ENCODE results near the gene ALG12. TPM values are rescaled to one million over a fixed set of nuclear protein-coding genes. Genes with fewer than 3 reads are reported as not detected.

Gene ALG12
- total and polyA plus RNA-seq, 2 of the 13 experiments (the other 11 are each of a cell fraction or from before 2014, with no cell fraction given): 7.8 to 15.8 TPM

DNA sequence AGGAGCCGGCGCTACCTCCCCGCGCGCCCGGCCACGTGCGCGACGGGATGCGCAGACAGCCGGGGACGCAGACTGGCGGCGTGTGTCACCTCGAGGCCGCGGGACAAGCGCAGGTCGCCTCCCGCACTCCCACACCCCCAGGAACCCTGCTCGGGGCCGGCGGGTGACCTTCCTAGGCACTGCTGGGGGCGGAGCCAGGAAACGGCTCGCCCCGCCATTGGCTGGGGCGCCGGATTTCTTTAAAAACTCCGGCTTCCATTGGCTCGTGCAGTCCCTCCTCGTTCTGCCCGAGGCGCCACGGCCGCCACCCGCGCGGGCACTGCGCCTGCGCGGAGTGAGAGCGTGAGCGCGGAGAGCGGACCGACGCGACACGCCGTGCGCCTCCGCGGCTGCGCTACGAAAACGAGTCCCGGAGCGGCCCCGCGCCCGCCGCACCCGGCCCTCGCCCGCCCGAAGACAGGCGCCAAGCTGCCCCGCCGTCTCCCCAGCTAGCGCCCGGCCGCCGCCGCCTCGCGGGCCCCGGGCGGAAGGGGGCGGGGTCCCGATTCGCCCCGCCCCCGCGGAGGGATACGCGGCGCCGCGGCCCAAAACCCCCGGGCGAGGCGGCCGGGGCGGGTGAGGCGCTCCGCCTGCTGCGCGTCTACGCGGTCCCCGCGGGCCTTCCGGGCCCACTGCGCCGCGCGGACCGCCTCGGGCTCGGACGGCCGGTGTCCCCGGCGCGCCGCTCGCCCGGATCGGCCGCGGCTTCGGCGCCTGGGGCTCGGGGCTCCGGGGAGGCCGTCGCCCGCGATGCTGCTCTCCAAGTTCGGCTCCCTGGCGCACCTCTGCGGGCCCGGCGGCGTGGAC, 42.1 kb upstream of the ALG12 start, which contains the start of gene PIM3 (continued):
- TF ChIP-seq, protein P1, sequence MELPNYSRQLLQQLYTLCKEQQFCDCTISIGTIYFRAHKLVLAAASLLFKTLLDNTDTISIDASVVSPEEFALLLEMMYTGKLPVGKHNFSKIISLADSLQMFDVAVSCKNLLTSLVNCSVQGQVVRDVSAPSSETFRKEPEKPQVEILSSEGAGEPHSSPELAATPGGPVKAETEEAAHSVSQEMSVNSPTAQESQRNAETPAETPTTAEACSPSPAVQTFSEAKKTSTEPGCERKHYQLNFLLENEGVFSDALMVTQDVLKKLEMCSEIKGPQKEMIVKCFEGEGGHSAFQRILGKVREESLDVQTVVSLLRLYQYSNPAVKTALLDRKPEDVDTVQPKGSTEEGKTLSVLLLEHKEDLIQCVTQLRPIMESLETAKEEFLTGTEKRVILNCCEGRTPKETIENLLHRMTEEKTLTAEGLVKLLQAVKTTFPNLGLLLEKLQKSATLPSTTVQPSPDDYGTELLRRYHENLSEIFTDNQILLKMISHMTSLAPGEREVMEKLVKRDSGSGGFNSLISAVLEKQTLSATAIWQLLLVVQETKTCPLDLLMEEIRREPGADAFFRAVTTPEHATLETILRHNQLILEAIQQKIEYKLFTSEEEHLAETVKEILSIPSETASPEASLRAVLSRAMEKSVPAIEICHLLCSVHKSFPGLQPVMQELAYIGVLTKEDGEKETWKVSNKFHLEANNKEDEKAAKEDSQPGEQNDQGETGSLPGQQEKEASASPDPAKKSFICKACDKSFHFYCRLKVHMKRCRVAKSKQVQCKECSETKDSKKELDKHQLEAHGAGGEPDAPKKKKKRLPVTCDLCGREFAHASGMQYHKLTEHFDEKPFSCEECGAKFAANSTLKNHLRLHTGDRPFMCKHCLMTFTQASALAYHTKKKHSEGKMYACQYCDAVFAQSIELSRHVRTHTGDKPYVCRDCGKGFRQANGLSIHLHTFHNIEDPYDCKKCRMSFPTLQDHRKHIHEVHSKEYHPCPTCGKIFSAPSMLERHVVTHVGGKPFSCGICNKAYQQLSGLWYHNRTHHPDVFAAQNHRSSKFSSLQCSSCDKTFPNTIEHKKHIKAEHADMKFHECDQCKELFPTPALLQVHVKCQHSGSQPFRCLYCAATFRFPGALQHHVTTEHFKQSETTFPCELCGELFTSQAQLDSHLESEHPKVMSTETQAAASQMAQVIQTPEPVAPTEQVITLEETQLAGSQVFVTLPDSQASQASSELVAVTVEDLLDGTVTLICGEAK (IDR thresholded peaks at IDR 0.05): no peak
- TF ChIP-seq, protein P1 (CRISPR knock-in tag; IDR thresholded peaks at IDR 0.05): no peak
- TF ChIP-seq ZMYM3 (CRISPR knock-in tag; IDR thresholded peaks at IDR 0.05) (no peak), HMG20B (CRISPR knock-in tag; conservative IDR thresholded peaks at IDR 0.05) (peak; percentile 50; the same call in 1 of the 2 replicates), SRSF9 (IDR thresholded peaks at IDR 0.05; ENCODE audit: borderline replicate concordance, insufficient read depth, low read depth, low read length, poor library complexity, severe bottlenecking) (no peak)
- TF ChIP-seq, protein P2, sequence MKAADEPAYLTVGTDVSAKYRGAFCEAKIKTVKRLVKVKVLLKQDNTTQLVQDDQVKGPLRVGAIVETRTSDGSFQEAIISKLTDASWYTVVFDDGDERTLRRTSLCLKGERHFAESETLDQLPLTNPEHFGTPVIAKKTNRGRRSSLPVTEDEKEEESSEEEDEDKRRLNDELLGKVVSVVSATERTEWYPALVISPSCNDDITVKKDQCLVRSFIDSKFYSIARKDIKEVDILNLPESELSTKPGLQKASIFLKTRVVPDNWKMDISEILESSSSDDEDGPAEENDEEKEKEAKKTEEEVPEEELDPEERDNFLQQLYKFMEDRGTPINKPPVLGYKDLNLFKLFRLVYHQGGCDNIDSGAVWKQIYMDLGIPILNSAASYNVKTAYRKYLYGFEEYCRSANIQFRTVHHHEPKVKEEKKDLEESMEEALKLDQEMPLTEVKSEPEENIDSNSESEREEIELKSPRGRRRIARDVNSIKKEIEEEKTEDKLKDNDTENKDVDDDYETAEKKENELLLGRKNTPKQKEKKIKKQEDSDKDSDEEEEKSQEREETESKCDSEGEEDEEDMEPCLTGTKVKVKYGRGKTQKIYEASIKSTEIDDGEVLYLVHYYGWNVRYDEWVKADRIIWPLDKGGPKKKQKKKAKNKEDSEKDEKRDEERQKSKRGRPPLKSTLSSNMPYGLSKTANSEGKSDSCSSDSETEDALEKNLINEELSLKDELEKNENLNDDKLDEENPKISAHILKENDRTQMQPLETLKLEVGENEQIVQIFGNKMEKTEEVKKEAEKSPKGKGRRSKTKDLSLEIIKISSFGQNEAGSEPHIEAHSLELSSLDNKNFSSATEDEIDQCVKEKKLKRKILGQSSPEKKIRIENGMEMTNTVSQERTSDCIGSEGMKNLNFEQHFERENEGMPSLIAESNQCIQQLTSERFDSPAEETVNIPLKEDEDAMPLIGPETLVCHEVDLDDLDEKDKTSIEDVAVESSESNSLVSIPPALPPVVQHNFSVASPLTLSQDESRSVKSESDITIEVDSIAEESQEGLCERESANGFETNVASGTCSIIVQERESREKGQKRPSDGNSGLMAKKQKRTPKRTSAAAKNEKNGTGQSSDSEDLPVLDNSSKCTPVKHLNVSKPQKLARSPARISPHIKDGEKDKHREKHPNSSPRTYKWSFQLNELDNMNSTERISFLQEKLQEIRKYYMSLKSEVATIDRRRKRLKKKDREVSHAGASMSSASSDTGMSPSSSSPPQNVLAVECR (CRISPR knock-in tag; IDR thresholded peaks at IDR 0.05; ENCODE audit: borderline replicate concordance): peak; percentile 91
- TF ChIP-seq, protein P3, sequence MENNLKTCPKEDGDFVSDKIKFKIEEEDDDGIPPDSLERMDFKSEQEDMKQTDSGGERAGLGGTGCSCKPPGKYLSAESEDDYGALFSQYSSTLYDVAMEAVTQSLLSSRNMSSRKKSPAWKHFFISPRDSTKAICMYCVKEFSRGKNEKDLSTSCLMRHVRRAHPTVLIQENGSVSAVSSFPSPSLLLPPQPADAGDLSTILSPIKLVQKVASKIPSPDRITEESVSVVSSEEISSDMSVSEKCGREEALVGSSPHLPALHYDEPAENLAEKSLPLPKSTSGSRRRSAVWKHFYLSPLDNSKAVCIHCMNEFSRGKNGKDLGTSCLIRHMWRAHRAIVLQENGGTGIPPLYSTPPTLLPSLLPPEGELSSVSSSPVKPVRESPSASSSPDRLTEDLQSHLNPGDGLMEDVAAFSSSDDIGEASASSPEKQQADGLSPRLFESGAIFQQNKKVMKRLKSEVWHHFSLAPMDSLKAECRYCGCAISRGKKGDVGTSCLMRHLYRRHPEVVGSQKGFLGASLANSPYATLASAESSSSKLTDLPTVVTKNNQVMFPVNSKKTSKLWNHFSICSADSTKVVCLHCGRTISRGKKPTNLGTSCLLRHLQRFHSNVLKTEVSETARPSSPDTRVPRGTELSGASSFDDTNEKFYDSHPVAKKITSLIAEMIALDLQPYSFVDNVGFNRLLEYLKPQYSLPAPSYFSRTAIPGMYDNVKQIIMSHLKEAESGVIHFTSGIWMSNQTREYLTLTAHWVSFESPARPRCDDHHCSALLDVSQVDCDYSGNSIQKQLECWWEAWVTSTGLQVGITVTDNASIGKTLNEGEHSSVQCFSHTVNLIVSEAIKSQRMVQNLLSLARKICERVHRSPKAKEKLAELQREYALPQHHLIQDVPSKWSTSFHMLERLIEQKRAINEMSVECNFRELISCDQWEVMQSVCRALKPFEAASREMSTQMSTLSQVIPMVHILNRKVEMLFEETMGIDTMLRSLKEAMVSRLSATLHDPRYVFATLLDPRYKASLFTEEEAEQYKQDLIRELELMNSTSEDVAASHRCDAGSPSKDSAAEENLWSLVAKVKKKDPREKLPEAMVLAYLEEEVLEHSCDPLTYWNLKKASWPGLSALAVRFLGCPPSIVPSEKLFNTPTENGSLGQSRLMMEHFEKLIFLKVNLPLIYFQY (CRISPR knock-in tag; IDR thresholded peaks at IDR 0.05; ENCODE audit: borderline replicate concordance): no peak
